ENCODE data around the gene DARS1.
"Not testable (repeated sequence)": the region's sequence is repeated elsewhere in the genome, so short reads cannot be mapped to it uniquely, and the experiment has no call there.

DARS1 gene

DNA sequence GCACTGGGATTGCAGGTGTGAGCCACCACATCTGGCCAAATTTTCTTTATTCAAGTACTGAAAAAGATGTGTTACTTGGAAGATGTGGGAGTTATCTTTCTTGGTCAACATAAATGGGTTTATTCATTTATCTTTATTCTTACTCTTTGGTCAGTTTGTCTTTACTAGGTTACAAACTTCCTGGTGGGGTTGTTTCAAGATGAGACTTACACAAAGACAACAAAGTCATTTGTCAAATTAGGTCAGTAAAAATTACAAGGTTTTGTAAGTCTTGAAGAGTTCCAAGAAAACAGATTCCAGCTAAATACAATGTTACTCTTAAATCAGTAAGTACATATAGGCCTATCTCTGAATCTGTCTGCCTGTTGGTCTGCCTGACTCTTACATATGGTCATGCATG lies 48.9 kb downstream of the DARS1 start:
- DNase-seq: no peak

GRCh38 chr2:135935914-135936313 lies 49.5 kb downstream of the DARS1 start:
- no peak for DNase-seq

DNA sequence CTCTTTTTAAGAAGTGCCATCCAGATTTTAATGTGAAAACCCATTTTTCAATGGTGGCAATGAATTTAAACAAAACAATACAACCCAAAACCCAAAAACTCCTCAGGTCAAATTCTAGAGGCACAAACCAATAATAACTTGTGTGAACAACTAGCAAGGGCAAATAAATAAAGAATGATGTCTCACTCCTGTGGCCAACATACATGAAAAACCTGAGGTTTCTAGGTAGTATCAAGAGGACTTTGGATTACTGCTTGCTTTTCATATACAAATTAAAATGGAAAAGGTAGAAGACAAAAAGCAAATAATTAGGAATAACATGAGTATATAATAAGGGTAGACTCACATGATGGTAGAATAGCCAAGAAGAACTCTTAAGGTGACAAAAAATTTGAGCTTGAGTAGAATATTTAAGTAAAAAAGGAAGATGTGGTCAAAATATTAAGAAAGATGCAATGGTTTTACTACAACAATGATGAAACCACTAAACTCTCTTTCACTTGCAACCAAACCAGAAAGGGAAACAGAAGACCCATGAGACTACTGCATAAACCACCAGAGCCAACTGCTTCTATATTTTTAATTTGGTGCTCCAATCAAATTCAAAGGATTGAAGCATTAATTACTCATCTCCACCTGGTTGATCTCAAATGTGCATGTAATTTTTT lies 53.5 kb downstream of the DARS1 start:
- DNase-seq: no peak

DNA sequence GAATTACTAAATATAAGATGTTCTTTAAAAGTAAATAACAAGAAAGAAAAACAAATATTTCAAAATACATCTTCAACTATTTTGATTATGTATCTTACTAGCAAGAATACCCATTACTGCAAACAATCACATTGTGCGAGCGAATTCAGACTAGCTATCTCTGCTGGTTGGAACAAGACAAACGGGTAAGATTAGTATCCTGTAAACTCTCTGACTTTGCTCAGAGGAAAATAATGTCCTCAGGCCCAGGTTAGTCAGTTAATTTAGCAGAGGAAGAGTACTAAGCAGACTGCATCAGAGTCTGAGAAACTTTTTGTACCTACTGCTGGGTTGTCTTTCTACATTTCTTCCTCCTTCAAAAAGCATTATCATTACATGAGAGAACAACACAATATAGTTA lies 58.8 kb downstream of the DARS1 start:
- no peak for DNase-seq

DNA sequence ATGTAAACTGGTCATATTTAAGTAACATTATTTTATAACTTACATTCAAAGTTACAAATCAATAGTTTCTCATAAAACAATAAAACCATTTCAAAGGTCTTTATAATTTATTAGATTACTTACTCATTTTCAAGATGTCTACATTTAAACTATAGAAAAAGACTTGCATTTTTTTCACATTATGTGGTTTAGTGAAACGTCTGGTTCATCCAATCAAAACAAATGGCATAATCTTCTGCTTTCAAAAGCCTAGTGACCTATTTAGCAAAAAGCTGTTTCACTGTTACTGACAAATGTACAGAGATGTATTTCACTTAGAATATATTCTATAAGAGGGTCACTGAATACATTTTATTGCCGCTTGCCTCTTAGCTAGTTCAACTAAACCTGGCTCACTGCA lies 59.9 kb downstream of the DARS1 start:
- DNase-seq: no peak

GRCh38 chr2:135916207-135916606 lies 69.2 kb downstream of the DARS1 start:
- no peak for DNase-seq

GRCh38 chr2:135914485-135914884 lies 70.9 kb downstream of the DARS1 start:
- DNase-seq: no peak

- peak; percentile 36 for DNase-seq
These were observed 71.6 kb downstream of the DARS1 start for GRCh38 chr2:135913727-135914365.

- DNase-seq: no peak
These were observed 75.5 kb downstream of the DARS1 start for GRCh38 chr2:135909976-135910375.

- DNase-seq: no peak
These were observed 79.7 kb downstream of the DARS1 start for GRCh38 chr2:135905679-135906078.

GRCh38 chr2:135904341-135904989 lies 81.0 kb downstream of the DARS1 start:
- DNase-seq: no peak

- no peak for DNase-seq
These were observed 81.8 kb downstream of the DARS1 start for GRCh38 chr2:135903650-135904049.

GRCh38 chr2:135899567-135899966 lies 85.9 kb downstream of the DARS1 start:
- DNase-seq: no peak

DNA sequence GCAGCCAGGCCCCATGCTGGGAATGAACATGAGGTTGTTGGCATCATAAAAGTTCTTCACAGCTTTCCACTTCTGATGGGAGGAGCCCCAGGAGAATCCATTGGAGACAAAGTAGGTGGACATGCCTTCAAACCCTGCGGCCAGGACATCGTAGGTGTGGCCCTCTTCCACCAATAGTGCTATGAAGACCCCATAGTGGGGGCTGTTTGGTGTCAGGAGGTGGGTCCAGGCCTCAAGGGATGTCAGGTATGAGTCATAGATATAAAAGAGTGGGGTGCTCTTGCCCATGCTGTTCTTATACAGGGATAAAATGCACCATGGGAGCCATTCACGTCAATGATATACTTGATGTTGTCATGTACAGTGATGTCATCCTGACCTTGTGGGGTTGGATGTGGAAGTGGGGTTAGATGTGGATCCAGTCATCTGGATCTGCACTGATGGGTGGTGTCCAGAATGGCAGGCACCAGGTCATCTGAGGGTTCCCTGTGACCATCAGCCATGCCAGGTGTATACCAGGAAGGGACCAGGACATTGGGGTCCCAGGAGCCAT lies 87.1 kb downstream of the DARS1 start:
- DNase-seq: no peak

DNA sequence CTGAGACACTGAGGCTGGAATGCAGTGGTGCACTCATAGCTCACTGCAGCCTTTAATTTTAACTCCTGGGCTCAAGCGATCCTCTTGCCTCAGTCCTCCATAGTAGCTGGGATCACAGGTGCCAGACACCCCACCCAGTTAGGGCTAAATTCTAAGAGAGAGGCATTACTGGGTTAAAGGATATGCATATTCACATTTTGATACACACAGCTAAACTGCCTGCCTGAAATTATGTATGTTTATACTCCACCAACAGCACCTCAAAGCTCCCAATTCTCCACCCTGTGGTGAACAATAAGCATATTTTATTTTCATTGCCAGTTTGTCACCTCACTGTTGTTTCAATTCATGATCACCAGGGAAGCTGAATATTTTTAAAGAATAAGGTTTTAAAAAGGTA lies 90.5 kb downstream of the DARS1 start:
- DNase-seq: no peak

DNA sequence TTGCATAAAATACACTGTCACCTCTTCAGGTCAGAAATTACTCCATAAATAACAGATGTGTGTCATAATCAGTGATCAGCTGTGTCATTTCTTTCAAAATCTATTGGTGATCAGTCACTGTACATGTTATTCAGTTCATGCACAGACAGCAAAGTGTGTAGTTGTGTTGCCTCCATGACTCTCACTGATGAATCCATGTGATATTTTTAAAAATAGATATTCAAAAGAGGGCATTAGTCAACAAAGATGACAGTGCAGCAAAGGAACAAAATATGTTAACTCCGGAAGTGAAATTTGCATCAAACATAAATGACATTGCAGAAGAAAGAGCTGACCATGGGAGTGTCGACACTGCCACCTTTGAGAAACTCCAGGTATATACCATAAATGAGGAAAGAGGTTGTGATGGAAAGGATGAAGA lies 92.0 kb downstream of the DARS1 start:
- DNase-seq: no peak

DNA sequence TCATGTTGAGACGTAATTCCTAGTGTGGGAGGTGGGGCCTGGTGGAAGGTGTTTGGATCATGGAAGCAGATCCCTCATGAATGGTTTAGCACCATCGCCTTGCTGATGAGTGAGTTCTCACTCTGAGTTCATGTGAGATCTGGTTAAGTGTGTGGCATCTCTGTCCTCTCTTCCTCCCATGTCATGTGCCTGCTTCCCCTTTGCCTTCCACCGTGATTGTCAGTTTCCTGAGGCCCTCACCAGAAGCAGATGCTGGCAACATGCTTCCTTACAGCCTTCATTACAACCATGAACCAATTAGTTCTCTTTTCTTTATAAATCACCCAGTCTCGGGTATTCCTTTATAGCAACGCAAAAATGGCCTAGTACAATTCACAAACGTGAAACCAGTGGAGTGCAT lies 94.6 kb downstream of the DARS1 start:
- no peak for DNase-seq

DNA sequence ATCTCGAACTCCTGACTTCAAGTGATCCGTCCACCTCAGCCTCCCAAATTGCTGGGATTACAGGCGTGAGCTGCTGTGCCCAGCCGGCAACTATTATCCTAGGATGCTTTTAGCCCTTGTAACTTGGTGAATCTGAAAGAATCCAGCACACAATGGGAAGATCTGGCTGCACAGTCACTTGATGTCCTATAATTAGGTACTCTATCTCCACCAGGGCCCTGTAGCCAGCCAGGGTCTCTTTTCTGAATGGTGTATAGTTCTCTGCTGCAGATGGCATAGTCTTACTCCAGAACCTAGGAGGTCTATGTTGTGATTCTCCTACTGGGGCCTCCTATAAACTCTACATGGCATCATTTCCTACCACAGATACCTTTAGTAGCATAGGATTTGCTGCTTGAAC lies 95.3 kb downstream of the DARS1 start:
- no peak for DNase-seq

DNA sequence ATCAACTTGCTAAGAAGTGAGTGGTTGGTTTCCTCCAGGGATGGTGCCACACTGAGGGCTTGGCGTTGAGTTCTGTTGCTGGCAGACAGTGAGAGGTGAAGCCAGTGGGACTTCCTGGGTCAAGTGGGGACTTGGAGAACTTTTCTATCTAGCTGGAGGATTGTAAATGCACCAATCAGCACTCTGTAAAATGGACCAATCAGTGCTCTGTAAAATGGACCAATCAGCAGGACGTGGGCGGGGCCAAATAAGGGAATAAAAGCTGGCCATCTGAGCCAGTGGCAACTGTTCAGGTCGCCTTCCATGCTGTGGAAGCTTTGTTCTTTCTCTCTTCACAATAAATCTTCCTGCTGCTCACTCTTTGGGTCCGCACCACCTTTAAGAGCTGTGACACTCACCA lies 96.8 kb downstream of the DARS1 start:
- DNase-seq: not testable (repeated sequence)

- DNase-seq: no peak
These were observed 99.7 kb downstream of the DARS1 start for GRCh38 chr2:135885709-135886108.

DNA sequence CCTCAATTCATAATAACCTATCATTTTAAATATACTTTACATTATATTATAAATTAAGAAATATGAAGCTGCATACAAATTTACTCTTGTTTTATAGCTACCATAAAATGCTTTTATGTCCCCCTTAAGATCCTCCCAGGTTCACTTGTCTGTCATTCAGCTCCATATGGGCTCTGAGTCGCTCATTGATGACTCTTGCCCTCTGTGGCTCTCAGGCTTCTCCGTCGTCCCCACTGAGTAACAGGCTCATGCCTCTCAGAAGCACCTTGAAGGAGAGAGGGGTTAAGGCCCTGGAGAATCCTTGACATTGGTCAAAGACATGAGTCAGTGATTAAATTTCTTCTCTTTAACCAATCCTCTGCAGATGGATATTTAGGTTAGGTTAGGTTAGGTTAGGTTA lies 103.0 kb downstream of the DARS1 start:
- no peak for DNase-seq

DNA sequence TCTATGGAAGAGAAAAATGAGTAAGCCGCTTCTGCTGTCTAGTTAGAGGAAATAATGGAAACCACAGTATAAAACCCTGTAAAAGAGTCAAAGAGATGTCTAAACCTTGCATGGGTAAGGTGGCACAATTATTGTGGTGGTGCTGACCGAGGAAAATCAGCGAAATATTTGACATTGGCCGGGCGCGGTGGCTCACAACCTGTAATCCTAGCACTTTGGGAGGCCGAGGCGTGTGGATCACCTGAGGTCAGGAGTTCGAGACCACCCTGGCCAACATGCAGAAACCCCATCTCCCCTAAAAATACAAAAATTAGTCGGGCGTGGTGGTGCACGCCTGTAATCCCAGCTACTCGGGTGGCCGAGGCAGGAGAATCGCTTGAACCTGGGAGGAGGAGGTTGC lies 108.7 kb downstream of the DARS1 start:
- not testable (repeated sequence) for DNase-seq

- DNase-seq: peak; percentile 97
These were observed 109.2 kb downstream of the DARS1 start, which contains the start of gene MCM6 for GRCh38 chr2:135876066-135876711. TSS of gene MCM6 (minus strand) at chr2:135876443. CDS start at chr2:135876365, 78 bp downstream.

Measured in activated CD4-positive, alpha-beta T cell treated with anti-CD3 and anti-CD28 coated beads, Interleukin-2, amount 50 U/mL, for 1 hour (primary cell).